Endothelial cell of umbilical vein (primary cell): ENCODE measurements around the gene CNOT4. TPM values are rescaled to one million over a fixed set of nuclear protein-coding genes. Genes with fewer than 3 reads are reported as not detected.

Experiments used
- BruUV-seq: library from RNA; stranded (reverse); fragments of 400-500 nt; replicated peaks from 2 replicates; lab custom pipeline; 2021; lab: Mats Ljungman, UMichigan
- CTCF ChIA-PET: fragments of 300-600, 350-600 bp; sonication (Branson Sonifier 250); formaldehyde crosslinking; loops from one replicate; lab custom pipeline; 2021; ENCODE audit warnings: antibody characterized with exemption, inconsistent platforms; lab: Charles Lee
- POLR2A ChIA-PET: fragments of 300-600, 350-600 bp; sonication (Branson Sonifier 250); formaldehyde crosslinking; loops from one replicate; lab custom pipeline; 2021; ENCODE audit warnings: antibody characterized with exemption, inconsistent platforms; lab: Charles Lee
- DNase-seq: peaks from one replicate; pipeline ENCODE4 v3.0.0-alpha.2; 2011; ENCODE audit warnings: low read depth, low spot score
- FAIRE-seq: peaks from 2 replicates; lab custom pipeline; 2011; peaks lifted over from hg19 to GRCh38; lab: Jason Lieb, UNC
- H2AFZ ChIP-seq: 2 replicates; pipeline ENCODE4 v1.6.0; 2012; ENCODE audit warnings: low read depth, low read length, control low read depth, inconsistent platforms
- H3K27ac ChIP-seq: 2 replicates; pipeline ENCODE4 v1.5.1; 2011; ENCODE audit warnings: low read depth, mild to moderate bottlenecking, control low read depth, low read length, moderate library complexity; ENCODE audit not compliant: insufficient read depth
- H3K27me3 ChIP-seq, 2 experiments: 2 replicates each; pipeline versions ENCODE4 v1.6.0 to v1.6.1; 2011; ENCODE audit warnings: low read length in 2 of 2, mixed read lengths in 1 of 2; ENCODE audit not compliant: control insufficient read depth in 2 of 2, insufficient read depth in 2 of 2
- H3K36me3 ChIP-seq, 2 experiments: 2 replicates in 1 of 2; 3 replicates in 1 of 2; pipeline ENCODE4 v1.5.1; 2011; ENCODE audit warnings: low read length in 2 of 2, mild to moderate bottlenecking in 1 of 2, moderate library complexity in 1 of 2; ENCODE audit not compliant: control insufficient read depth in 2 of 2, insufficient read depth in 2 of 2; ENCODE audit errors: extremely low read depth in 1 of 2
- H3K4me1 ChIP-seq: 3 replicates; pipeline ENCODE4 v1.5.1; 2011; ENCODE audit warnings: mild to moderate bottlenecking, low read length; ENCODE audit not compliant: control insufficient read depth, insufficient read depth; ENCODE audit errors: extremely low read depth
- H3K4me2 ChIP-seq: 2 replicates; pipeline ENCODE4 v1.6.1; 2011; ENCODE audit warnings: low read length, control low read depth, mixed read lengths; ENCODE audit not compliant: insufficient read depth
- H3K4me3 ChIP-seq, 3 experiments: fragments of 200-600 bp in 1 of 3; sonication (generic), shearing (Covaris generic) in 1 of 3; replicated peaks in 1 of 3; 2 replicates each; pipeline ENCODE4 v1.5.1; 2011 to 2016; ENCODE audit warnings: control low read depth in 3 of 3, low read length in 3 of 3, mild to moderate bottlenecking in 2 of 3, inconsistent platforms in 1 of 3, low read depth in 1 of 3, moderate library complexity in 1 of 3; ENCODE audit not compliant: insufficient read depth in 1 of 3
- H3K79me2 ChIP-seq: 2 replicates; pipeline ENCODE4 v1.6.0; 2012; ENCODE audit warnings: low read length, inconsistent platforms; ENCODE audit not compliant: control insufficient read depth, insufficient read depth
- H3K9ac ChIP-seq: replicated peaks from 2 replicates; pipeline ENCODE3; 2011; ENCODE audit warnings: low read length, control low read depth; ENCODE audit not compliant: insufficient read depth; ENCODE audit errors: extremely low read depth
- H3K9me1 ChIP-seq: replicated peaks from 3 replicates; pipeline ENCODE4 v1.6.0; 2011; ENCODE audit warnings: mild to moderate bottlenecking, low read length; ENCODE audit not compliant: control insufficient read depth, insufficient read depth; ENCODE audit errors: extremely low read depth
- H3K9me3 ChIP-seq: replicated peaks from 2 replicates; pipeline ENCODE4 v1.5.1; 2012; ENCODE audit warnings: low read length, inconsistent platforms; ENCODE audit not compliant: control insufficient read depth, insufficient read depth
- H4K20me1 ChIP-seq: replicated peaks from 2 replicates; pipeline ENCODE3; 2011; ENCODE audit warnings: mild to moderate bottlenecking, low read length; ENCODE audit not compliant: control insufficient read depth, insufficient read depth; ENCODE audit errors: extremely low read depth
- CTCF ChIP-seq, 2 donors: IDR thresholded peaks; 1 replicate in 1 of 2; 2 replicates in 1 of 2; pipeline ENCODE4 v1.5.1; 2011; ENCODE audit warnings: low read length in 2 of 2, mild to moderate bottlenecking in 2 of 2, moderate library complexity in 2 of 2, control low read depth in 1 of 2, inconsistent platforms in 1 of 2, low read depth in 1 of 2; ENCODE audit not compliant: insufficient read depth in 1 of 2; ENCODE audit errors: extremely low read depth in 1 of 2
- EZH2 ChIP-seq: IDR thresholded peaks from 2 replicates; pipeline ENCODE4 v1.6.1; 2012; ENCODE audit warnings: borderline replicate concordance, low read depth, mild to moderate bottlenecking, moderate library complexity, low read length, inconsistent platforms; ENCODE audit not compliant: severe bottlenecking
- FOS ChIP-seq: IDR thresholded peaks from 2 replicates; pipeline ENCODE4 v1.6.1; 2011; ENCODE audit warnings: mild to moderate bottlenecking, low read length, moderate library complexity, borderline replicate concordance; ENCODE audit not compliant: insufficient read depth
- GATA2 ChIP-seq: IDR thresholded peaks from 2 replicates; pipeline ENCODE4 v1.7.0; 2011; ENCODE audit warnings: low read depth, mild to moderate bottlenecking, moderate library complexity, mixed read lengths, low read length; ENCODE audit not compliant: insufficient read length, insufficient read depth
- JUN ChIP-seq: IDR thresholded peaks from 2 replicates; pipeline ENCODE4 v1.6.1; 2011; ENCODE audit warnings: borderline replicate concordance, low read depth; ENCODE audit not compliant: insufficient read length, insufficient read depth
- MAX ChIP-seq: IDR thresholded peaks from 2 replicates; pipeline ENCODE4 v1.6.1; 2011; ENCODE audit not compliant: insufficient read depth, insufficient read length
- MYC ChIP-seq: IDR thresholded peaks from one replicate; pipeline ENCODE4 v1.6.1; 2011; ENCODE audit warnings: mild to moderate bottlenecking, low read depth, low read length
- POLR2A ChIP-seq: IDR thresholded peaks from 2 replicates; pipeline ENCODE4 v1.6.1; 2012; ENCODE audit warnings: low read depth, mild to moderate bottlenecking, control low read depth, low read length
- POLR2AphosphoS5 ChIP-seq: IDR thresholded peaks from 2 replicates; pipeline ENCODE4 v1.6.1; 2012; ENCODE audit warnings: low read depth, mild to moderate bottlenecking, control low read depth, low read length, moderate library complexity; ENCODE audit not compliant: insufficient read depth
- dilution Hi-C: fragments of 300-500 bp; cut with MboI; formaldehyde crosslinking; loops from one replicate; pipeline ENCODE4 v1.15.0; 2019; ENCODE audit warnings: low sequenced_read_pairs; ENCODE audit not compliant: extremely low pct_ligation_motif_present
- intact Hi-C: fragments of 100-400 bp; cut with micrococcal nuclease; formaldehyde crosslinking; loops from one replicate; pipeline ENCODE4 v1.10.0; 2022
- polyA plus RNA-seq, 4 experiments: library from polyadenylated mRNA; depleted of rRNA in 3 of 4; stranded (reverse) in 3 of 4; unstranded in 1 of 4; fragments of >200 nt; gene quantifications; 2 replicates each; pipeline versions ENCODE4 v1.2.1 to v1.2.3, GENCODE V29; 2011 to 2012; ENCODE audit warnings: missing spikeins in 1 of 4
- total RNA-seq: library from RNA; stranded (reverse); gene quantifications from 2 replicates; pipeline ENCODE4 v1.2.3, GENCODE V29; 2021

The CNOT4 gene
- total and polyA plus RNA-seq, 2 donors (not counting 3 experiments of a cell fraction or from before 2014, with no cell fraction given): 10.3 to 21.7 TPM

GRCh38 chr7:135539629-135540028 lies 29.7 kb upstream of the CNOT4 start:
- FAIRE-seq: no peak
- Histone ChIP-seq H4K20me1 (no peaks in the 10 kb centered on the region), H3K27ac (no peak overlapping the region), H3K79me2 (no peaks in the 10 kb centered on the region), H3K9me3 (no peaks in the 10 kb centered on the region), H3K27me3 (no peaks in the 10 kb centered on the region), H3K4me1 (no peaks in the 10 kb centered on the region), H3K9ac (no peak overlapping the region), H3K9me1 (no peaks in the 10 kb centered on the region), H3K4me2 (no peak overlapping the region), H3K4me3 (no peak overlapping the region), H3K36me3 (no peaks in the 10 kb centered on the region), H2AFZ (no peak overlapping the region)
- POLR2A ChIA-PET: no interaction called here
- CTCF ChIA-PET: no interaction called here
- TF ChIP-seq GATA2 (no peak), MAX (no peak), POLR2A (no peak), JUN (no peak), POLR2AphosphoS5 (no peak), FOS (no peak)
- intact Hi-C loops: no loop called here
- dilution Hi-C loops: no loop called here
- BruUV-seq: no TSS peak
- DNase-seq: no peak

GRCh38 chr7:135538376-135538775 lies 28.5 kb upstream of the CNOT4 start:
- Histone ChIP-seq H2AFZ (no peak overlapping the region), H3K9me1 (no peaks in the 10 kb centered on the region), H3K4me3 (no peak overlapping the region), H3K4me1 (no peaks in the 10 kb centered on the region), H3K79me2 (no peaks in the 10 kb centered on the region), H3K36me3 (no peaks in the 10 kb centered on the region), H3K9me3 (no peaks in the 10 kb centered on the region), H4K20me1 (no peaks in the 10 kb centered on the region), H3K4me2 (no peak overlapping the region), H3K27me3 (no peaks in the 10 kb centered on the region), H3K27ac (no peak overlapping the region), H3K9ac (no peak overlapping the region)
- no peak for TF ChIP-seq FOS
- TF ChIP-seq CTCF (IDR thresholded peaks at IDR 0.05; ENCODE audit: extremely low read depth in 1 of 2, insufficient read depth in 1 of 2, low read depth in 1 of 2, low read length in 2 of 2): no peak
- TF ChIP-seq GATA2: no peak
- no peak for TF ChIP-seq POLR2A
- no peak for TF ChIP-seq EZH2
- TF ChIP-seq POLR2AphosphoS5: no peak
- TF ChIP-seq MYC: no peak
- TF ChIP-seq MAX: no peak
- no peak for TF ChIP-seq JUN
- CTCF ChIA-PET: interaction anchor here (1.4 kb wide), 1 partner anchor 16 kb away, joined by 3 read pairs; no protein-coding TSS in a partner anchor
- POLR2A ChIA-PET: no interaction called here
- intact Hi-C loops: no loop called here
- dilution Hi-C loops: no loop called here
- DNase-seq (no peak), FAIRE-seq (no peak)
- BruUV-seq: no TSS peak
